Activated CD4-positive, alpha-beta T cell treated with anti-CD3 and anti-CD28 coated beads, Interleukin-2, amount 50 U/mL, for 48 hours (primary cell): ENCODE results near the gene TMEM62.
"Not testable (repeated sequence)": the region's sequence is repeated elsewhere in the genome, so short reads cannot be mapped to it uniquely, and the experiment has no call there.

Source experiments
- DNase-seq, 2 experiments: peaks; one replicate each; pipeline ENCODE4 v3.0.0-alpha.2; 2020

The TMEM62 gene

GRCh38 chr15:43184407-43185124 lies 51.2 kb downstream of the TMEM62 start:
- no peak for DNase-seq

- DNase-seq, result peak; percentile 97 to 98
These were observed 52.0 kb downstream of the TMEM62 start, which contains the start of gene CCNDBP1 for GRCh38 chr15:43185157-43186002. Gene CCNDBP1, plus strand, starts transcription at chr15:43185403. Its CDS starts 96 bp downstream, at chr15:43185499.

- no peak for DNase-seq
These were observed 52.6 kb downstream of the TMEM62 start for GRCh38 chr15:43186003-43186353.

- DNase-seq, result no peak
These were observed 54.3 kb downstream of the TMEM62 start for GRCh38 chr15:43187544-43188155.

GRCh38 chr15:43189296-43189695 lies 55.9 kb downstream of the TMEM62 start:
- no peak for DNase-seq

- no peak for DNase-seq
These were observed 56.8 kb downstream of the TMEM62 start for GRCh38 chr15:43190178-43190577.

GRCh38 chr15:43193710-43194109 lies 60.3 kb downstream of the TMEM62 start:
- DNase-seq, result no peak

GRCh38 chr15:43194795-43195194 lies 61.4 kb downstream of the TMEM62 start:
- DNase-seq, result no peak

GRCh38 chr15:43196760-43197548 lies 63.6 kb downstream of the TMEM62 start:
- DNase-seq, result no peak

GRCh38 chr15:43197773-43198172 lies 64.4 kb downstream of the TMEM62 start:
- DNase-seq, result not testable (repeated sequence)

- not testable (repeated sequence) for DNase-seq
These were observed 65.2 kb downstream of the TMEM62 start for GRCh38 chr15:43198556-43198955.

- DNase-seq, result no peak
These were observed 65.6 kb downstream of the TMEM62 start for GRCh38 chr15:43198992-43199391.

GRCh38 chr15:43199945-43200488 lies 66.6 kb downstream of the TMEM62 start:
- no peak for DNase-seq

- DNase-seq, result peak; percentile 51 to 62
These were observed 70.9 kb downstream of the TMEM62 start for GRCh38 chr15:43204016-43204901.

GRCh38 chr15:43206054-43206453 lies 72.7 kb downstream of the TMEM62 start:
- DNase-seq, result no peak

- DNase-seq, result no peak
These were observed 73.6 kb downstream of the TMEM62 start for GRCh38 chr15:43207024-43207423.

GRCh38 chr15:43208052-43209002 lies 74.9 kb downstream of the TMEM62 start:
- no peak for DNase-seq

- no peak for DNase-seq
These were observed 75.9 kb downstream of the TMEM62 start for GRCh38 chr15:43209059-43209824.

- DNase-seq, result no peak
These were observed 76.9 kb downstream of the TMEM62 start for GRCh38 chr15:43210172-43210745.
